K562 (cell line): ENCODE results near the gene ZNF473. TPM values are rescaled to one million over a fixed set of nuclear protein-coding genes. Genes with fewer than 3 reads are reported as not detected.
A peak's percentile ranks its signal among the peaks of the same experiment; 100 is the strongest.

ENCODE experiments used
- CBX3 ChIP-seq, 2 experiments: IDR thresholded peaks; 1 replicate in 1 of 2; 2 replicates in 1 of 2; pipeline ENCODE4 v1.6.1; 2012; ENCODE audit warnings: inconsistent platforms in 2 of 2, low read length in 2 of 2, borderline replicate concordance in 1 of 2, control low read depth in 1 of 2
- CTCFL ChIP-seq: IDR thresholded peaks from 2 replicates; pipeline ENCODE4 v1.6.1; 2011; ENCODE audit warnings: borderline replicate concordance, low read depth, mild to moderate bottlenecking, moderate library complexity, low read length; ENCODE audit not compliant: insufficient read depth, poor library complexity, severe bottlenecking
- FOXA3 ChIP-seq, 2 experiments: fragments of 450-650 bp in 1 of 2; sonication (generic) in 1 of 2; formaldehyde crosslinking; IDR thresholded peaks in 1 of 2; conservative IDR thresholded peaks in 1 of 2; 2 replicates each; pipeline versions ENCODE4 v1.4.0 to v1.8.0; 2020 to 2022; ENCODE audit warnings: mild to moderate bottlenecking in 2 of 2, missing genetic modification reagents in 1 of 2
- HCFC1 ChIP-seq: IDR thresholded peaks from 2 replicates; pipeline ENCODE4 v1.6.1; 2012; ENCODE audit warnings: low read depth, low read length, improper control_type of control experiment
- HEY1 ChIP-seq: fragments of 250-450 bp; sonication (Bioruptor Pico); IDR thresholded peaks from 2 replicates; pipeline ENCODE4 v1.5.0; 2020; ENCODE audit warnings: mild to moderate bottlenecking, moderate library complexity, borderline replicate concordance
- MAFK ChIP-seq: IDR thresholded peaks from 2 replicates; pipeline ENCODE4 v1.6.1; 2011; ENCODE audit warnings: low read length, improper control_type of control experiment
- PHTF2 ChIP-seq: fragments of 250-450 bp; sonication (Bioruptor Pico); IDR thresholded peaks from 2 replicates; pipeline ENCODE4 v1.5.0; 2021; ENCODE audit warnings: mild to moderate bottlenecking
- RB1 ChIP-seq: fragments of 450-650 bp; IDR thresholded peaks from 2 replicates; pipeline ENCODE4 v1.6.1; 2017; ENCODE audit warnings: low read depth, mild to moderate bottlenecking
- REST ChIP-seq, 2 experiments: fragments of 450-650 bp; formaldehyde crosslinking in 1 of 2; IDR thresholded peaks; 2 replicates each; pipeline versions ENCODE4 v1.4.0 to v1.6.1; 2014 to 2020; ENCODE audit warnings: mild to moderate bottlenecking in 2 of 2, borderline replicate concordance in 1 of 2, low read depth in 1 of 2
- SMC3 ChIP-seq: conservative IDR thresholded peaks from 2 replicates; pipeline ENCODE4 v1.6.1; 2011; ENCODE audit warnings: low read depth, low read length, improper control_type of control experiment; ENCODE audit not compliant: insufficient read depth
- XRCC5 ChIP-seq: fragments of 200-400 bp; formaldehyde crosslinking; IDR thresholded peaks from 2 replicates; pipeline ENCODE4 v1.6.1; 2017; ENCODE audit warnings: low read depth, mild to moderate bottlenecking, low read length
- ZNF134 ChIP-seq: fragments of 250-450 bp; sonication (Bioruptor Pico); conservative IDR thresholded peaks from 2 replicates; pipeline ENCODE4 v1.4.0; 2020
- ZZZ3 ChIP-seq: fragments of 450-650 bp; IDR thresholded peaks from 2 replicates; pipeline ENCODE4 v1.6.1; 2016; ENCODE audit warnings: antibody characterized with exemption, mild to moderate bottlenecking, moderate library complexity
- polyA plus RNA-seq, 8 experiments: library from polyadenylated mRNA; depleted of rRNA in 4 of 8; stranded (reverse) in 5 of 8; unstranded in 3 of 8; fragments of >200 nt; fragmentation: Nextera tagmentation in 2 of 8; fragmentation: Illumina TruSeq in 1 of 8; extraction: Ambion mirVana in 2 of 8; extraction: Trizol in 1 of 8; gene quantifications; 2 replicates each; pipeline versions ENCODE4 v1.2.1 to v1.2.3, GENCODE V29; 2011 to 2014; ENCODE audit warnings: inconsistent platforms in 1 of 8, missing spikeins in 1 of 8
- total RNA-seq, 7 experiments: library from RNA; depleted of rRNA in 6 of 7; stranded (reverse); fragments of >200 nt in 6 of 7; fragmentation: Illumina TruSeq in 2 of 7; extraction: Trizol in 2 of 7; gene quantifications; 2 replicates each; pipeline versions ENCODE4 v1.2.1 to v1.2.3, GENCODE V29; 2011 to 2021; ENCODE audit warnings: low replicate concordance in 1 of 7
- TF ChIP-seq, protein P1 (sequence below), 3 experiments: IDR thresholded peaks in 2 of 3; conservative IDR thresholded peaks in 1 of 3; 2 replicates each; pipeline ENCODE4 v1.5.1; 2011 to 2012; ENCODE audit warnings: low read length in 3 of 3, mild to moderate bottlenecking in 3 of 3, control low read depth in 2 of 3, improper control_type of control experiment in 1 of 3, inconsistent platforms in 1 of 3, low read depth in 1 of 3, mixed read lengths in 1 of 3, moderate library complexity in 1 of 3; ENCODE audit not compliant: insufficient read depth in 2 of 3

ZNF473 gene
- total and polyA plus RNA-seq, 9 of the 15 experiments (the other 6 are each of a cell fraction or from before 2014, with no cell fraction given) = 8.2 to 34.0 (median 28.5) TPM

DNA sequence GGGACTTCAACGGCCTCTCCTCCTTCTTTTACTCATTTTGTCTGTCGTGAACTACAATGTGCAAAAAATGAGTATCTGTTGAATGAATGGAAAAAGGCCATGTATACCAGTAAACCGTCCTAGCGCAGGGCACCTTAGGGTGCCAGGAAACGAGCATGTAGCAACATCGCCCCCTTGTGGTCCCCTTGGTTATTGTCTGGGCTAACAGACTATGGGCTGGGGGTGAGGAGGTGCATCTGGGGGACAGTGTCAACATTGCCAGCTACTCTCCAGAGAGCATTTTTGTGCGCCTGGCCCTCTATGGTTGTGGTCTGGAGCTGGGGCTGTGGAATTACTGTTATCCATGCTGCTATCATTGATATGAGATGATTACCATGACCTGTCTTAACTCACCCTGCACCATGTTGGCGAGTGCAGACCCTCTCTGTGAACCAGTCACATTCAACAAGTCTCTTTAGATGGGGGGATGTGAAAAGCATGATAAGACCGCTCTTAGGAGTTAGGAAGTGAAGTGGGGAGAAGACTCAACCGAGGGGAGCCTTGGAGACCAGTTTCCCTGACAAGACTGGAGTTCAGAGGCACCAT, 42.1 kb upstream of the ZNF473 start (continued):
- 0 out of 3 replicates have a peak, but pooled peaks of 1 of the 2 experiments have one; percentile 12 for TF ChIP-seq CBX3 (IDR thresholded peaks at IDR 0.05; ENCODE audit: borderline replicate concordance in 1 of 2, low read length in 2 of 2)
- no peak for TF ChIP-seq ZNF134 (CRISPR knock-in tag)
- TF ChIP-seq ZZZ3 = no peak
- peak; percentile 83 for TF ChIP-seq REST (IDR thresholded peaks at IDR 0.05; ENCODE audit: borderline replicate concordance)
- no peak for TF ChIP-seq REST (CRISPR knock-in tag; IDR thresholded peaks at IDR 0.05; ENCODE audit: low read depth)
- 0 out of 2 replicates have a peak, but pooled peaks have one; percentile 78 for TF ChIP-seq XRCC5
- 0 out of 2 replicates have a peak, but pooled peaks have one; percentile 12 for TF ChIP-seq HCFC1
- no peak for TF ChIP-seq FOXA3 (CRISPR knock-in tag; conservative IDR thresholded peaks at IDR 0.05 in 1 of 2, IDR thresholded peaks at IDR 0.05 in 1 of 2)
- TF ChIP-seq MAFK = 0 out of 2 replicates have a peak, but pooled peaks have one; percentile 6
- TF ChIP-seq SMC3 = peak; percentile 96
- TF ChIP-seq, protein P1, sequence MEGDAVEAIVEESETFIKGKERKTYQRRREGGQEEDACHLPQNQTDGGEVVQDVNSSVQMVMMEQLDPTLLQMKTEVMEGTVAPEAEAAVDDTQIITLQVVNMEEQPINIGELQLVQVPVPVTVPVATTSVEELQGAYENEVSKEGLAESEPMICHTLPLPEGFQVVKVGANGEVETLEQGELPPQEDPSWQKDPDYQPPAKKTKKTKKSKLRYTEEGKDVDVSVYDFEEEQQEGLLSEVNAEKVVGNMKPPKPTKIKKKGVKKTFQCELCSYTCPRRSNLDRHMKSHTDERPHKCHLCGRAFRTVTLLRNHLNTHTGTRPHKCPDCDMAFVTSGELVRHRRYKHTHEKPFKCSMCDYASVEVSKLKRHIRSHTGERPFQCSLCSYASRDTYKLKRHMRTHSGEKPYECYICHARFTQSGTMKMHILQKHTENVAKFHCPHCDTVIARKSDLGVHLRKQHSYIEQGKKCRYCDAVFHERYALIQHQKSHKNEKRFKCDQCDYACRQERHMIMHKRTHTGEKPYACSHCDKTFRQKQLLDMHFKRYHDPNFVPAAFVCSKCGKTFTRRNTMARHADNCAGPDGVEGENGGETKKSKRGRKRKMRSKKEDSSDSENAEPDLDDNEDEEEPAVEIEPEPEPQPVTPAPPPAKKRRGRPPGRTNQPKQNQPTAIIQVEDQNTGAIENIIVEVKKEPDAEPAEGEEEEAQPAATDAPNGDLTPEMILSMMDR (IDR thresholded peaks at IDR 0.05 in 2 of 3, conservative IDR thresholded peaks at IDR 0.05 in 1 of 3; ENCODE audit: insufficient read depth in 2 of 3, low read depth in 1 of 3, low read length in 3 of 3) = peak; percentile 88 to 96 (median 94)
- TF ChIP-seq CTCFL = peak; percentile 75
- no peak for TF ChIP-seq HEY1 (CRISPR knock-in tag)
- TF ChIP-seq PHTF2 = no peak
- 0 out of 2 replicates have a peak, but pooled peaks have one; percentile 51 for TF ChIP-seq RB1
